HG03571 (cell line): Measurements from ENCODE around the gene CGRRF1.

Experiments
- ATAC-seq: cut with Tn5 transposase; IDR thresholded peaks from one replicate; pipeline ENCODE4 v1.9.1; 2021; ENCODE audit not compliant: unreplicated experiment

The CGRRF1 gene

DNA sequence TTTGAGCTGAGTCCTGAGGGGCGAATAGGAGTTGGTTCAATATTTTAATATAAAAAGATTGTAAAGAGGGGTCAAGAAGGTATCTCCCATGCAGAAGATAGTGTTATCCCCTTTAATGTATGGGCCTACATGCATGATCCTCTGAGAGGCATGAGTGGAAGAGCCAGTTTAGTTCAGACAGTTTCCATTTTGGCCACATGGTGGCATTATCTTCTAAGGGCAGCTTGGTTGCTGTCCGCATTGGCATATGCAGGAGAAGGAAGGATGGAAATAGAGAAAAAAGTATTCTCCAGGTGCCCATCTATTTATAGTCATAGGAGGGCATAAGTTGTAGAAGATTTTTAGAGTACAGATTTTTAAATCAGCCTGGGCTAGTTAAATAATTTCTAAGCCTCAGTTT, 62.6 kb downstream of the CGRRF1 start:
- no peak for ATAC-seq

DNA sequence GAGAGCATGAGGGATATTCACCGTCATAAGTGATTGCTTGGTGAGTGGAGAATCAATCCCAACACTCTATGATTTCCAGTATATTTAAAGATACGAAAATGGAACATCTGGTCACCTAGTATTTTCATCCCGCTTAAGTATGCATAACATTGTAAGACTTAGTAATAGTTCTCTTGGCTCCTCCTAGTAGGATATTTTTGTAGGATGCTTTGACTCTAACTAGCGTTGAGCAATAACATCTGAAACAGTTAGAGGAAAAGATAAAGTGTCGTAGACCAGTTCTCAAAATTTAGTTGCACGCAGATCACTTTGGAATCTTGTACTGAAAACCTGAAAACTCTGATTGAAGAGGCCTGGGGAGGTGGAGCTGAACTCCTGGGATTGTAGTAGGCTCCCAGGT, 64.8 kb downstream of the CGRRF1 start:
- no peak for ATAC-seq

DNA sequence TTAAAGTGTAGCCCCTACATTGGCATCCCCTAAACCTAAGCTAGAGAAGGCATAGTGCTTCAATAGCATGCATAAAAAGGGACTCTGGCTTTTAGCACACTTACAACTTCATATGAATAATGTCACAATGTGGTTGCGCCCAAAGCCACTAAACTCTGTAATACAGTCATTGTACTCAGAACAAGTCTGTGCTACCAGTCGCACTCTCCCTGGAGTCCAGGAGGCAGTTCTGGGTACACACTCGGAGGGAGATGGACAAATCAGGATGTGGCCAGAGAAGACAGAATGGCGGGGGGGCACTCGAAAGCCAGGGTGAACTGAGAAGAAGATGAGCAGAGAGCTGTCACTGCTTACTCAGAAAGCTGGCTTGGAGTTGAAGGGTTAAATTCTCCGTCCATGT, 67.8 kb downstream of the CGRRF1 start:
- no peak for ATAC-seq

DNA sequence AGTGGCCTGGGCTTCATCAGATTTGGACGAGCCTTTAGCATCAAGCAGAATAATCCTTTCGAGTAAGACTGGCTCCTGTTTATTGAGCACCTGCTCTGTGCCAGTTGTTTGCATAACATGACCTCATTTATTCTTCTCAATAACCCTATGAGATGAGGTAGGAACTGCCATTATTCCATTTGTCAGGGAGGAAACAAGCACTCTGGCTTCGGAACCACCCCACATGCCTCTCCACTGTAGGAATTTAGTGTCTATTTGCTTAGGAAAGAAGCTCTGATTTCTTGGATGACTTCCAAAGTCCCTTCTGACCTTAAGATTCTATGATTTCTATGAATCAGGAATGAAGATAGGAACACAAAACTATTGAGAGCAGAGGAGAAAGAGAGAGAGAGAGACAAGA, 68.3 kb downstream of the CGRRF1 start:
- ATAC-seq: no peak

DNA sequence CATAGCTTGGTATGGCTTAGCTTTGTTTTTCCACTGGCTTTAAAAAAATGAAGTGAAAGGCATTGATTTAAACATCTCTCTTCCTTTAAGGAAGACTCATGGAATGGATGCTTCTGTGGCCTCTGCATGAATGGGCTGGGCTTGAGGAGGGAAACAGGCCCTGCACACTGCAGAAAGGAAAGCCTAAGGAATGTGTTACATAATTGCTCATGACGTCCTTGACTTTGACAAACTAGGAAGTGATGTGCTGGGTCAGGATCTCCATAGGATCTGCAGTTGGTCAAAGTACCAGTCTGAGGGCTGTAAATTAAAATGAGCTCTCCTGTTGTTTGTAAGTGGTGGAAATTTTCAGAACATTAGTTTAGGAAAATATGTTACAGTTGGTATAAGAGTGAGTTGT, 69.9 kb downstream of the CGRRF1 start:
- no peak for ATAC-seq

DNA sequence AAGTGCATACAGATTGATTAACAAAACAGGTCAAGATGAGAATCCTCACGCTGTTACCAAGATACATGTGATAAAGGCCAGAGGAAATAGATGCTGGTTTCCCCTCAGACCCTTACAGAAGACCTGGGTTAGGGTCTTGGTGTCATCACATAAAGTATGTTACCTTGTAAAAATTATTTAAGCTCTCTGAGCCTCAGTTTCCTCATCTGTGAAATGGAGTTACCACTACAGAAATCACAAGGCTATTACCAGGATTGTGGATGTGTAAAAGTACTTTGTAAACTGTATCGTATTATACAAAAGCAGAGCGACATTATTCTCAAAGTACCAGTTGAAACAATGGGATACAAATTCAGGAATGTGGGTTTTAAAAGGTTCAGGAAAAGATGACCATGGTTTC, 71.2 kb downstream of the CGRRF1 start:
- ATAC-seq: no peak

DNA sequence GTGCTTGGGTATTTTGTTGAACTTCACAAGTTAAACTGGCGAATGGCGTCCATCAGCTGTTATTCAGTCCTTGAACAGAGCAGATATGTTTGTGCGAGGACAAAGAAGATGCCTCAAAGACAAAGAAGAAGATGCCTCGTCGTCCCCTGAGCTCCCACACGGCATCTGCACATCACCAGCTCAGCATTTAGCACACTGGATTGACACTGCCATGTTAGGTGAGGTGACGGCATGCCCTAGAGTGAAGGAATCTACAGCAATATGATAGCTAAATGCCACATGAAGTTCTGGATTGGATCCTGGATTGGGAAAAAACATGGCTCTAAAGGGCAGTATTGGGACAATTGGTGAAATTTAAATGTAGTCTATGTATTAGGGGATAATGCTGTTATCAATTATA, 72.6 kb downstream of the CGRRF1 start:
- no peak for ATAC-seq

DNA sequence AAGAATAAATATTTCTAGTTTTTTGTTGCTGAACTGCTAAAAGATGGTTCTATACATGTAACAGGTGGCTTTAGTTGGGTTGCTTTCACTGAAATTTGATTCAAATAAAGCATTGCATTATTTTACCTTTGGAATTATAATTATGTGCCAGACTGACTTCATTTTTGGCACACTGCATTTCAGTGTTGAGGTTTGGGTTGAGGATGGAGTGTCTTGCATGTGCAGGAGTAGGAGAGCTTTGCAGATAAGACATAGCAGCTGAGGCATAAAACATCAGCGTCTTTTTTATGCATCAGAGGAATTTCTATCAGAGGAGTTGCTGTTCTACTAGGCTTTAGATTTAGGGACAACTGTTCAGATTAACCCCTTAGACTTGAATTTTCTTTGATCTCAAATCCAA, 74.4 kb downstream of the CGRRF1 start:
- no peak for ATAC-seq

DNA sequence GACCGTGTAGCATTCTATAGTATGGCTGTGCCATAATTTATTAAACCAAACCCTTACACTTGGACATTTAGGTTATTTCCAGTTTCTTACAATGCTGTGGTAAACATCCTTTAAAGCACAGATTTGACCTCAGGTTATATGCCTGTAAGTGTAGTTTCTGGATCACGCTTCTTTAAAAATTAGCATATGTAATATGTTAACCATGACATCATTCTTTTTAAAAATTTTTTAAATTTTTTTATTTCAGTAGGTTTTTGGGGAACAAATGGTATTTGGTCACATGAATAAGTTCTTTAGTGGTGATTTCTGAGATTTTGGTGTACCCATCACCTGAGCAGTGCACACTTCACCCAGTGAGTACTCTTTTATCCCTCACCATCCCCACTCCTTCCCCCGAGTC, 75.5 kb downstream of the CGRRF1 start:
- no peak for ATAC-seq
